Measurements from ENCODE around the gene UNC119B. TPM values are rescaled to one million over a fixed set of nuclear protein-coding genes. Genes with fewer than 3 reads are reported as not detected.

The UNC119B gene
- total RNA-seq, 2 experiments from 2014 or later, result 23.8 to 24.3 TPM

DNA sequence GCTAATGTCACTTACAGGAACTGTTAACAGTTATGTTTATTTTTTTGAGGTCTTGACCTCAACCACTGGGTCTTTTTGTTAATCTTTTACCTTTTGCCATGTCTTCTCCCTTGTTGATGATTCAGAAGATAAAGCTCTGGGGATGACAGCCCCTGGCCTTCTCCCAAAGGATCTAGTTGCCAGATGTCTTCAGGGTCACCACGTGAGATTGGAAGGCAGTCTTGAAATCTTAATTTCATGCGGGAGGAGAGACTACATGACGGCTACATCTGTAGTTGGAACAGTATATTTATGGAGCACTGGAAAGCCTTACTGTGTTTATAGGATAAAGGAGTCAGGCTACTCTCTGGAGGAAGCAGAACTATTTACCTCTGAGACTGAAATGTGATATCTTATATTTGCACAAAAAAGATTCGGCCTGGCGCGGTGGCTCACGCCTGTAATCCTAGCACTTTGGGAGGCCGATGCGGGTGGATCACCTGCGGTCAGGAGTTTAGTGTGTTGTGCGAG is 17.7 kb upstream of the UNC119B start:
- TF ChIP-seq, protein P1, sequence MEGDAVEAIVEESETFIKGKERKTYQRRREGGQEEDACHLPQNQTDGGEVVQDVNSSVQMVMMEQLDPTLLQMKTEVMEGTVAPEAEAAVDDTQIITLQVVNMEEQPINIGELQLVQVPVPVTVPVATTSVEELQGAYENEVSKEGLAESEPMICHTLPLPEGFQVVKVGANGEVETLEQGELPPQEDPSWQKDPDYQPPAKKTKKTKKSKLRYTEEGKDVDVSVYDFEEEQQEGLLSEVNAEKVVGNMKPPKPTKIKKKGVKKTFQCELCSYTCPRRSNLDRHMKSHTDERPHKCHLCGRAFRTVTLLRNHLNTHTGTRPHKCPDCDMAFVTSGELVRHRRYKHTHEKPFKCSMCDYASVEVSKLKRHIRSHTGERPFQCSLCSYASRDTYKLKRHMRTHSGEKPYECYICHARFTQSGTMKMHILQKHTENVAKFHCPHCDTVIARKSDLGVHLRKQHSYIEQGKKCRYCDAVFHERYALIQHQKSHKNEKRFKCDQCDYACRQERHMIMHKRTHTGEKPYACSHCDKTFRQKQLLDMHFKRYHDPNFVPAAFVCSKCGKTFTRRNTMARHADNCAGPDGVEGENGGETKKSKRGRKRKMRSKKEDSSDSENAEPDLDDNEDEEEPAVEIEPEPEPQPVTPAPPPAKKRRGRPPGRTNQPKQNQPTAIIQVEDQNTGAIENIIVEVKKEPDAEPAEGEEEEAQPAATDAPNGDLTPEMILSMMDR (IDR thresholded peaks at IDR 0.05), result no peak
- no peak for DNase-seq
- no peak overlapping the region for H3K4me3 Mint-ChIP-seq
- H3K9me3 Mint-ChIP-seq, result no peaks in the 10 kb centered on the region
- CTCF ChIA-PET, result interaction anchor here (6.4 kb wide), 1 partner anchor 110 kb away, joined by 28 read pairs; the partner anchor contains the start of gene POP5
- intact Hi-C loops (cut with micrococcal nuclease), result no loop called here
- peaks cover 45% of the 10 kb centered on the region for H3K4me1 Mint-ChIP-seq (ENCODE audit: low read depth)
- ATAC-seq, result no peak
- H3K27ac Mint-ChIP-seq, result peak overlapping the region; percentile 25
- H3K27me3 Mint-ChIP-seq, result no peaks in the 10 kb centered on the region
- POLR2A ChIA-PET, result interaction anchor here (1.5 kb wide), 1 partner anchor 18 kb away, joined by 4 read pairs; the partner anchor contains the start of gene UNC119B
- H3K36me3 Mint-ChIP-seq (ENCODE audit: low read depth), result peaks cover 33% of the 10 kb centered on the region

DNA sequence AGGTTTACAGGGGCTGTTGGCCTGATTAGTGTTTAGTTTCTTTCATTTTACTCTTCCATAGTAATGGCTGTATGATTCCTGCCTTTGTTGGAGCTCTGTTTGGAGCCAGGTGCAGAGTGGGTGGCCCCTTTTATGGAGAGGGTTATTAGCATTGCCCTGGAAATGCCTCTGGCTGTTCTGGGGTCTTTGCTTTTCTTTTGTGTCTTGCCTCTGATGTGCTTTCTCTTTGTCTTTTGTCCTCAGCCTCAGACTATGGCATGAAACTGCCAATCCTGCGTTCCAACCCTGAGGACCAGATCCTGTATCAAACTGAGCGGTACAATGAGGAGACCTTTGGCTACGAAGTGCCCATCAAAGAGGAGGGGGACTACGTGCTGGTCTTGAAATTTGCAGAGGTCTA is 16.4 kb upstream of the UNC119B start:
- ChIA-PET POLR2A (interaction anchor here (0.6 to 1.1 kb wide), 2 partner anchors 15 to 577 kb away, joined by 4 read pairs; no protein-coding TSS in a partner anchor), CTCF (interaction anchor here (1.1 to 1.4 kb wide), 3 partner anchors 45 to 111 kb away, joined by 3 to 5 read pairs (median 3); no protein-coding TSS in a partner anchor)
- no peak overlapping the region for H3K27ac Mint-ChIP-seq
- no peak overlapping the region for H3K4me3 Mint-ChIP-seq
- no peak for DNase-seq
- intact Hi-C loops (cut with micrococcal nuclease), result no loop called here
- H3K36me3 Mint-ChIP-seq (ENCODE audit: low read depth), result peaks cover 29% of the 10 kb centered on the region
- no peaks in the 10 kb centered on the region for H3K27me3 Mint-ChIP-seq
- H3K9me3 Mint-ChIP-seq, result no peaks in the 10 kb centered on the region
- peaks cover 37% of the 10 kb centered on the region for H3K4me1 Mint-ChIP-seq (ENCODE audit: low read depth)
- ATAC-seq, result no peak
- TF ChIP-seq, protein P1 (IDR thresholded peaks at IDR 0.05), result no peak

DNA sequence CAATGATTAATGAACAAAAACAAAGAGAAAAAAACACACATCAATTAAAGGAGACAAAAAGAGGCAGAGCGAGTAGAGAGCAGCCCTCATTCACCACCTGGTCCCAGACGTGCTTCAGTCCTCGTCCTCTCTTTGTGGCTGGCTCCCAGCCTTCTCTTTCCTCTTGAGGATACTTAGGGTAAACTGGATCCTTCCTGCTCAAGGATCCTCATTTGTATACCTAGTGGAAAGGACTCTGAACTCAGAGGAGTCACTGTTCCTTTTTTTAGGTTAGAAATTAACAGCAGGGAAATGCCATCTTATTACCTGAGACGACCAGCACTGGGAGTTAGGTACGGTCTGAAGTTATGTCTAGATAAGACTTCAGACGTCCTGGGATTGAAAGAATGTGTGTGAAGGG is 13.6 kb upstream of the UNC119B start:
- H3K36me3 Mint-ChIP-seq (ENCODE audit: low read depth), result peaks cover 43% of the 10 kb centered on the region
- DNase-seq (no peak), ATAC-seq (no peak)
- peaks cover 12% of the 10 kb centered on the region for H3K4me1 Mint-ChIP-seq (ENCODE audit: low read depth)
- no peak overlapping the region for H3K4me3 Mint-ChIP-seq
- no peaks in the 10 kb centered on the region for H3K9me3 Mint-ChIP-seq
- no peak overlapping the region for H3K27ac Mint-ChIP-seq
- intact Hi-C loops (cut with micrococcal nuclease), result no loop called here
- ChIA-PET POLR2A (interaction anchor here (1.0 kb wide), 1 partner anchor 63 kb away, joined by 3 read pairs; no protein-coding TSS in a partner anchor), CTCF (no interaction called here)
- TF ChIP-seq, protein P1 (IDR thresholded peaks at IDR 0.05), result no peak
- no peaks in the 10 kb centered on the region for H3K27me3 Mint-ChIP-seq

DNA sequence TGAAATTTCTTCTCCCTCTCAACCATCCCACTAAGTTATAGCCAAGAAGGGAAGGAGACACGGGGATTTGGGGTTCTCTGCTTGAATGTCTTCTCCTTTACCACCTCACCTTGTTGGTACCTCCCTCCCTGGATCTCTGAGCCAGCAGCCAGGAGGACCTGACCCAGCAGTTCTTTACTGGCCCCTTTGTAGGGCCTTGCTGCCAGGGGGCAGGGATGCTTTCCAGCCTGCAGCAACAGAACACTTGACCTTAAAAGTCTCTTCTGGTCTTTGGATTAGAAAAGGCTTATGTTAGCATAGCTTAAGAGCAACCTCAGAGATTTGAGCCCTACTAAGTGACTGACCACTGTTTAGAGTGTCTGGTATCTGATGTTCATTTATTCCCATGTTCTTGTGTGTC is 12.9 kb upstream of the UNC119B start:
- DNase-seq (no peak), ATAC-seq (no peak)
- Mint-ChIP-seq H3K36me3 (ENCODE audit: low read depth) (peaks cover 43% of the 10 kb centered on the region), H3K9me3 (no peaks in the 10 kb centered on the region), H3K4me3 (no peak overlapping the region), H3K4me1 (ENCODE audit: low read depth) (peaks cover 7% of the 10 kb centered on the region), H3K27ac (no peak overlapping the region), H3K27me3 (no peaks in the 10 kb centered on the region)
- intact Hi-C loops (cut with micrococcal nuclease), result no loop called here
- ChIA-PET CTCF (interaction anchor here (0.8 to 1.3 kb wide), 4 partner anchors 9 to 115 kb away, joined by 3 to 6 read pairs (median 5); no protein-coding TSS in a partner anchor), POLR2A (interaction anchor here (0.8 to 2.3 kb wide), 5 partner anchors 11 to 122 kb away, joined by 3 to 6 read pairs (median 4); partner anchors contain the start of gene MLEC)
- TF ChIP-seq, protein P1 (IDR thresholded peaks at IDR 0.05), result no peak

DNA sequence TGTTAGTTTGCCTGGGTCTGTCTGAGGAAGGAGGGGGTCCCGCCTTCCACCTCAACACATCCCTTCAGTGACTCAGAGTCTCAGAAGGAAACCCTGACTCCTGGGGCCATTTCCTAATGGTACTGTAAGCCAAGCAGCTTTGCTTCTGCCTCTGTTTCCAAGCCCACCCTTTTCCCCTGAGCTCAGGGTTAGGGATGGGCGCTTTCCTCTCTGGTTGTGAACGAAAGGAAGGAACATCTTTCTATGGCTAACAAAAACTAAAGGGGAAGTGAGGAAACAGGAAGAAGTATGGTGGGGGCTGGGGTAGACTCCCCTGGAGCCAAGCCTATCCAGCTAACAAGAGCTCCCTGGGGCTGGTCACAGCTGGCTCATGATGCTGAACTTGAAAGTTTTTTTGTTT is 11.6 kb upstream of the UNC119B start:
- TF ChIP-seq, protein P1 (IDR thresholded peaks at IDR 0.05), result no peak
- ATAC-seq (no peak), DNase-seq (no peak)
- Mint-ChIP-seq H3K36me3 (ENCODE audit: low read depth) (peaks cover 44% of the 10 kb centered on the region), H3K9me3 (no peaks in the 10 kb centered on the region), H3K27ac (no peak overlapping the region), H3K4me3 (no peak overlapping the region), H3K27me3 (no peaks in the 10 kb centered on the region), H3K4me1 (ENCODE audit: low read depth) (no peaks in the 10 kb centered on the region)
- intact Hi-C loops (cut with micrococcal nuclease), result no loop called here
- POLR2A ChIA-PET, result interaction anchor here (2.0 to 2.3 kb wide), 2 partner anchors 11 to 52 kb away, joined by 4 to 6 read pairs; no protein-coding TSS in a partner anchor
- CTCF ChIA-PET, result interaction anchor here (0.6 to 1.7 kb wide), 9 partner anchors 11 to 203 kb away, joined by 3 to 6 read pairs (median 3); partner anchors contain the start of gene DYNLL1
